ENCODE data around the gene ICAM3. TPM values are rescaled to one million over a fixed set of nuclear protein-coding genes. Genes with fewer than 3 reads are reported as not detected.

ICAM3 gene
- total and polyA plus RNA-seq, 2 experiments from 2014 or later, result 5.2 to 16.8 TPM

DNA sequence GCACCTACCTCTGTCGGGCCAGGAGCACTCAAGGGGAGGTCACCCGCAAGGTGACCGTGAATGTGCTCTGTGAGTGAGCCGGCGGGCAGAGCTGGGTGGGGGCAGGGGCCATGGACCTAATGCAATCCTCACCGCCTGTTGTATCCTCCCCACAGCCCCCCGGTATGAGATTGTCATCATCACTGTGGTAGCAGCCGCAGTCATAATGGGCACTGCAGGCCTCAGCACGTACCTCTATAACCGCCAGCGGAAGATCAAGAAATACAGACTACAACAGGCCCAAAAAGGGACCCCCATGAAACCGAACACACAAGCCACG is 54.5 kb downstream of the ICAM3 start:
- H4K20me1 ChIP-seq (ENCODE audit: insufficient read depth, poor library complexity, severe bottlenecking), result no peaks in the 10 kb centered on the region
- WGBS (ENCODE audit: low lambda C conversion rate, missing lambda C conversion rate), result 94% methylated on average over 13 of the region's 13 CpGs
- peaks cover 32% of the 10 kb centered on the region for H3K27me3 ChIP-seq
- H3K4me2 ChIP-seq, result no peak overlapping the region
- DNase-seq (ENCODE audit: low spot score), result no peak
- peaks cover 21% of the 10 kb centered on the region for H3K4me1 ChIP-seq (ENCODE audit: insufficient read depth)
- no peaks in the 10 kb centered on the region for H3K79me2 ChIP-seq
- no peak overlapping the region for H2AFZ ChIP-seq
- no peak overlapping the region for H3K27ac ChIP-seq
- no peaks in the 10 kb centered on the region for H3K36me3 ChIP-seq (replicated peaks; ENCODE audit: insufficient read depth, low read depth)
- TF ChIP-seq, protein P1, sequence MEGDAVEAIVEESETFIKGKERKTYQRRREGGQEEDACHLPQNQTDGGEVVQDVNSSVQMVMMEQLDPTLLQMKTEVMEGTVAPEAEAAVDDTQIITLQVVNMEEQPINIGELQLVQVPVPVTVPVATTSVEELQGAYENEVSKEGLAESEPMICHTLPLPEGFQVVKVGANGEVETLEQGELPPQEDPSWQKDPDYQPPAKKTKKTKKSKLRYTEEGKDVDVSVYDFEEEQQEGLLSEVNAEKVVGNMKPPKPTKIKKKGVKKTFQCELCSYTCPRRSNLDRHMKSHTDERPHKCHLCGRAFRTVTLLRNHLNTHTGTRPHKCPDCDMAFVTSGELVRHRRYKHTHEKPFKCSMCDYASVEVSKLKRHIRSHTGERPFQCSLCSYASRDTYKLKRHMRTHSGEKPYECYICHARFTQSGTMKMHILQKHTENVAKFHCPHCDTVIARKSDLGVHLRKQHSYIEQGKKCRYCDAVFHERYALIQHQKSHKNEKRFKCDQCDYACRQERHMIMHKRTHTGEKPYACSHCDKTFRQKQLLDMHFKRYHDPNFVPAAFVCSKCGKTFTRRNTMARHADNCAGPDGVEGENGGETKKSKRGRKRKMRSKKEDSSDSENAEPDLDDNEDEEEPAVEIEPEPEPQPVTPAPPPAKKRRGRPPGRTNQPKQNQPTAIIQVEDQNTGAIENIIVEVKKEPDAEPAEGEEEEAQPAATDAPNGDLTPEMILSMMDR (IDR thresholded peaks at IDR 0.05; ENCODE audit: poor library complexity), result no peak
- no peak for TF ChIP-seq EZH2phosphoT487 (IDR thresholded peaks at IDR 0.05; ENCODE audit: low read depth, severe bottlenecking, unreplicated experiment)
- TF ChIP-seq EZH2 (IDR thresholded peaks at IDR 0.05; ENCODE audit: borderline replicate concordance), result no peak
- no peak overlapping the region for H3K4me3 ChIP-seq
- no peaks in the 10 kb centered on the region for H3K9me2 ChIP-seq (replicated peaks; ENCODE audit: insufficient read depth)
- no peaks in the 10 kb centered on the region for H3K9me3 ChIP-seq (ENCODE audit: low read depth)

DNA sequence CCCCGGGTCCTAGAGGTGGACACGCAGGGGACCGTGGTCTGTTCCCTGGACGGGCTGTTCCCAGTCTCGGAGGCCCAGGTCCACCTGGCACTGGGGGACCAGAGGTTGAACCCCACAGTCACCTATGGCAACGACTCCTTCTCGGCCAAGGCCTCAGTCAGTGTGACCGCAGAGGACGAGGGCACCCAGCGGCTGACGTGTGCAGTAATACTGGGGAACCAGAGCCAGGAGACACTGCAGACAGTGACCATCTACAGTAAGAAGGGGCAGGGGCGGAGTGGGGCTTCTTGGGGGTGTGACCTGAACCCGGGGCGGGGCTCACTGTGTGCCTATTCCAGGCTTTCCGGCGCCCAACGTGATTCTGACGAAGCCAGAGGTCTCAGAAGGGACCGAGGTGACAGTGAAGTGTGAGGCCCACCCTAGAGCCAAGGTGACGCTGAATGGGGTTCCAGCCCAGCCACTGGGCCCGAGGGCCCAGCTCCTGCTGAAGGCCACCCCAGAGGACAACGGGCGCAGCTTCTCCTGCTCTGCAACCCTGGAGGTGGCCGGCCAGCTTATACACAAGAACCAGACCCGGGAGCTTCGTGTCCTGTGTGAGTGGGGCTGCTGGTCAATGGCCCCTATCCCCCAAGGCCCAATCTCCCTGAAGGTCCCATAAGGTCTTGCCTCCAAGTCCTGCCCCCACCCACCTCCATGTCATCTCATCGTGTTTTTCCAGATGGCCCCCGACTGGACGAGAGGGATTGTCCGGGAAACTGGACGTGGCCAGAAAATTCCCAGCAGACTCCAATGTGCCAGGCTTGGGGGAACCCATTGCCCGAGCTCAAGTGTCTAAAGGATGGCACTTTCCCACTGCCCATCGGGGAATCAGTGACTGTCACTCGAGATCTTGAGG is 55.1 kb downstream of the ICAM3 start:
- peaks cover 26% of the 10 kb centered on the region for H3K27me3 ChIP-seq
- no peaks in the 10 kb centered on the region for H3K79me2 ChIP-seq
- TF ChIP-seq EZH2phosphoT487 (IDR thresholded peaks at IDR 0.05; ENCODE audit: low read depth, severe bottlenecking, unreplicated experiment) (no peak), EZH2 (IDR thresholded peaks at IDR 0.05; ENCODE audit: borderline replicate concordance) (no peak)
- TF ChIP-seq, protein P1 (IDR thresholded peaks at IDR 0.05; ENCODE audit: poor library complexity), result no peak
- no peak overlapping the region for H2AFZ ChIP-seq
- H3K4me2 ChIP-seq, result no peak overlapping the region
- H3K9me2 ChIP-seq (replicated peaks; ENCODE audit: insufficient read depth), result no peaks in the 10 kb centered on the region
- H3K36me3 ChIP-seq (replicated peaks; ENCODE audit: insufficient read depth, low read depth), result no peaks in the 10 kb centered on the region
- no peak for DNase-seq (ENCODE audit: low spot score)
- no peak overlapping the region for H3K27ac ChIP-seq
- peaks cover 15% of the 10 kb centered on the region for H3K4me1 ChIP-seq (ENCODE audit: insufficient read depth)
- WGBS (ENCODE audit: low lambda C conversion rate, missing lambda C conversion rate), result 96% methylated on average over 34 of the region's 34 CpGs
- no peaks in the 10 kb centered on the region for H3K9me3 ChIP-seq (ENCODE audit: low read depth)
- no peaks in the 10 kb centered on the region for H4K20me1 ChIP-seq (ENCODE audit: insufficient read depth, poor library complexity, severe bottlenecking)
- H3K4me3 ChIP-seq, result no peak overlapping the region

Small RNA genes lying within 50 kb of the gene (small RNA-seq; reads per million reads assigned to genes)
- not detected for gene AC011511.1
- gene AC011511.4, result not detected

Other genes with a start within 250 kb of the ICAM3 start
- 3.9 and 5.9 TPM in 2 replicates for gene ANGPTL6, start 236.9 kb downstream of the ICAM3 start, total RNA-seq
- gene ANGPTL6, start 236.9 kb downstream of the ICAM3 start, polyA plus RNA-seq, result 4.7 and 5.5 TPM in 2 replicates
- gene PPAN, start 233.3 kb downstream of the ICAM3 start, total RNA-seq, result 15.0 and 15.5 TPM in 2 replicates
- gene PPAN, start 233.3 kb downstream of the ICAM3 start, polyA plus RNA-seq, result 26.0 and 41.9 TPM in 2 replicates
- 2.7 and 3.8 TPM in 2 replicates for gene P2RY11, start 227.9 kb downstream of the ICAM3 start, total RNA-seq
- 6.1 TPM in 2 replicates for gene P2RY11, start 227.9 kb downstream of the ICAM3 start, polyA plus RNA-seq
- 138 and 169 TPM in 2 replicates for gene EIF3G, start 219.7 kb downstream of the ICAM3 start, total RNA-seq
- gene EIF3G, start 219.7 kb downstream of the ICAM3 start, polyA plus RNA-seq, result 134 and 157 TPM in 2 replicates
- 35.2 and 55.2 TPM in 2 replicates for gene DNMT1, start 144.7 kb downstream of the ICAM3 start, total RNA-seq
- 62.3 and 63.5 TPM in 2 replicates for gene DNMT1, start 144.7 kb downstream of the ICAM3 start, polyA plus RNA-seq
- 14.9 and 16.1 TPM in 2 replicates for gene S1PR2, start 108.3 kb downstream of the ICAM3 start, total RNA-seq
- gene S1PR2, start 108.3 kb downstream of the ICAM3 start, polyA plus RNA-seq, result 8.6 and 11.4 TPM in 2 replicates
- 40.1 and 43.7 TPM in 2 replicates for gene MRPL4, start 87.4 kb downstream of the ICAM3 start, total RNA-seq
- 51.4 and 64.1 TPM in 2 replicates for gene MRPL4, start 87.4 kb downstream of the ICAM3 start, polyA plus RNA-seq
- gene ICAM1, start 68.5 kb downstream of the ICAM3 start, total RNA-seq, result 19.9 and 25.6 TPM in 2 replicates
- 19.6 and 25.2 TPM in 2 replicates for gene ICAM1, start 68.5 kb downstream of the ICAM3 start, polyA plus RNA-seq
- 4.5 and 7.9 TPM in 2 replicates for gene ICAM4, start 52.7 kb downstream of the ICAM3 start, total RNA-seq
- 1.6 and 5.6 TPM in 2 replicates for gene ICAM4, start 52.7 kb downstream of the ICAM3 start, polyA plus RNA-seq
- gene ICAM5, start 49.7 kb downstream of the ICAM3 start, total RNA-seq, result 0.23 and 0.92 TPM in 2 replicates
- gene ICAM5, start 49.7 kb downstream of the ICAM3 start, polyA plus RNA-seq, result 0.57 and 3.3 TPM in 2 replicates
- 2.6 and 5.8 TPM in 2 replicates for gene ZGLP1, start 29.8 kb downstream of the ICAM3 start, total RNA-seq
- 10.3 TPM in 2 replicates for gene ZGLP1, start 29.8 kb downstream of the ICAM3 start, polyA plus RNA-seq
- 16.9 and 24.9 TPM in 2 replicates for gene FDX2, start 23.6 kb downstream of the ICAM3 start, total RNA-seq
- gene FDX2, start 23.6 kb downstream of the ICAM3 start, polyA plus RNA-seq, result 45.1 and 49.3 TPM in 2 replicates
- gene RAVER1, start 6.1 kb downstream of the ICAM3 start, total RNA-seq, result 11.7 and 16.4 TPM in 2 replicates
- gene RAVER1, start 6.1 kb downstream of the ICAM3 start, polyA plus RNA-seq, result 35.5 and 42.0 TPM in 2 replicates
- 52.4 and 63.6 TPM in 2 replicates for gene TYK2, start 40.9 kb upstream of the ICAM3 start, total RNA-seq
- 94.3 and 108 TPM in 2 replicates for gene TYK2, start 40.9 kb upstream of the ICAM3 start, polyA plus RNA-seq
- gene CDC37, start 63.9 kb upstream of the ICAM3 start, total RNA-seq, result 124 and 144 TPM in 2 replicates
- 196 and 224 TPM in 2 replicates for gene CDC37, start 63.9 kb upstream of the ICAM3 start, polyA plus RNA-seq
- gene PDE4A, start 80.9 kb upstream of the ICAM3 start, total RNA-seq, result 1.3 and 2.8 TPM in 2 replicates
- 4.3 and 5.8 TPM in 2 replicates for gene PDE4A, start 80.9 kb upstream of the ICAM3 start, polyA plus RNA-seq
- 47.2 and 48.2 TPM in 2 replicates for gene KEAP1, start 163.7 kb upstream of the ICAM3 start, total RNA-seq
- gene KEAP1, start 163.7 kb upstream of the ICAM3 start, polyA plus RNA-seq, result 44.7 and 66.8 TPM in 2 replicates
- gene S1PR5, start 177.8 kb upstream of the ICAM3 start, total RNA-seq, result 0.17 and 0.56 TPM in 2 replicates
- gene S1PR5, start 177.8 kb upstream of the ICAM3 start, polyA plus RNA-seq, result 0.38 and 0.75 TPM in 2 replicates
- gene ATG4D, start 204.3 kb upstream of the ICAM3 start, total RNA-seq, result 13.1 and 24.1 TPM in 2 replicates
- gene ATG4D, start 204.3 kb upstream of the ICAM3 start, polyA plus RNA-seq, result 34.5 and 40.0 TPM in 2 replicates
- 7.8 and 9.2 TPM in 2 replicates for gene KRI1, start 226.4 kb upstream of the ICAM3 start, total RNA-seq
- gene KRI1, start 226.4 kb upstream of the ICAM3 start, polyA plus RNA-seq, result 18.3 and 22.0 TPM in 2 replicates
- gene CDKN2D, start 229.4 kb upstream of the ICAM3 start, total RNA-seq, result 5.0 and 6.4 TPM in 2 replicates
- gene CDKN2D, start 229.4 kb upstream of the ICAM3 start, polyA plus RNA-seq, result 13.9 and 15.0 TPM in 2 replicates
- gene AP1M2, start 247.7 kb upstream of the ICAM3 start, total RNA-seq, result 63.7 and 66.5 TPM in 2 replicates
- 67.4 and 69.4 TPM in 2 replicates for gene AP1M2, start 247.7 kb upstream of the ICAM3 start, polyA plus RNA-seq

Measured in hepatocyte (in vitro differentiated cells).